ENCODE results near the gene ITGA3. TPM values are rescaled to one million over a fixed set of nuclear protein-coding genes. Genes with fewer than 3 reads are reported as not detected.

ITGA3 gene
- total RNA-seq, 1 experiment from 2014 or later, result 2.9 TPM

DNA sequence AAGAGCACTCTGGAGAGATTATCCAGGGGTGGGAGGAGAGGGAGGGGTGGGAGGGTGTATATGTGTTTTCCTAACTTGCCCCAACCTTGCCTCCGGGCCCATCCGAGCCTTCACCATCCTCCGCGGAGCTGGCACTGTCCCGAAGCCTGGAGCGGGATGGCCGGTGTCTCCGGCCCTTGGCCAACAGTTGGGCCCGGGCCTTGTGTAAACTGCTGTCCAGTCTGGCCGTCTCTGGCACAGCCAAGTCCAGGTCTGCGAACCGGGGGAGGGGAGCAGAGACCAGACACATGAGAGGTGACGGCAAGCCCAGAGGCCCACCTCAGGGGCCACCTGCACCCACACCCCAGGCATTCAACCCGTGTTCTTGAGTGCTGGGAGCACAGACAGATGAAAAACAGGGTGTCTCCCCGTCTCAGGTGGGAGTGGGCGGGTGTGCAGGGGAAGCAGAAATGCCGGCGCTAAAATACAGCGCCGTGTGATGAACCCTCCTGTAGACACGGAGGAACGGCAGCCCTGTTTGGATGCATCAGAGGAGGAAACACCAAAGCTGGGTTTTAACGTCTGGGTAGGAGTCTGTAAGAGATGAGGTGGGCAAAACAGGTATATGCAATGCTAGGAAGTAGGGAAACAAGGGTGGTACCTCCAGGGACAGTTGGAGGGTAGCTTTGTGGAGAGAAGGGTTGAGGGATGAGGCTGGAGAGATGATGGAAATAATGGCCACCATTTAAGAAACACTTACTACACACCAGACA is 62.3 kb downstream of the ITGA3 start:
- Histone ChIP-seq H3K4me3 (no peak overlapping the region), H3K4me1 (peaks cover 3% of the 10 kb centered on the region; the same call in 1 of the 2 replicates), H3K27ac (no peak overlapping the region), H3K36me3 (no peaks in the 10 kb centered on the region), H3K27me3 (no peaks in the 10 kb centered on the region), H3K9me3 (replicated peaks) (no peaks in the 10 kb centered on the region)
- no peak for DNase-seq

DNA sequence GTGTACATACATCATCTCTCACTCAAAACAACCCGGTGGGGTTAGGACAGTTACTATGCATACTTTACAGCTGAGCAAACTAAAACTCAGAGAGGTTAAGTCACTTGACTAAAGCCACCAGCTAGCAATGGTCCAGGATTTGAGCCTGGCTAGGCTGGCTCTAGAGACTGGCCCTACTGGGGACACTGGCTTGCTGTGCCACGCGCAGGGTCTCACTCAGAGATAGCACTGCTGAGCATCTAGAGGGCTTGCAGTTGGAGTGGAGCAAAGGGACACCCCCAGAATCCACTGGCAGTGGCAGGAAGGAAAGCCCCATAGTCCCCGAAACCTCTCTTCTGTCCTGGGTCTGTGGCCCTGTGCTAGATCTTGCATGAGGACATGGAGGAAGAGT is 62.9 kb downstream of the ITGA3 start:
- no peak for DNase-seq
- Histone ChIP-seq H3K27ac (no peak overlapping the region), H3K36me3 (no peaks in the 10 kb centered on the region), H3K4me3 (no peak overlapping the region), H3K9me3 (replicated peaks) (no peaks in the 10 kb centered on the region), H3K27me3 (no peaks in the 10 kb centered on the region), H3K4me1 (peaks cover 8% of the 10 kb centered on the region; the same call in 1 of the 2 replicates)

GRCh38 chr17:50120475-50121253 is 64.8 kb downstream of the ITGA3 start:
- Histone ChIP-seq H3K4me3 (no peak overlapping the region), H3K27ac (no peak overlapping the region), H3K4me1 (peaks cover 8% of the 10 kb centered on the region; the same call in 1 of the 2 replicates), H3K9me3 (replicated peaks) (no peaks in the 10 kb centered on the region), H3K36me3 (no peaks in the 10 kb centered on the region), H3K27me3 (no peaks in the 10 kb centered on the region)
- no peak for DNase-seq

DNA sequence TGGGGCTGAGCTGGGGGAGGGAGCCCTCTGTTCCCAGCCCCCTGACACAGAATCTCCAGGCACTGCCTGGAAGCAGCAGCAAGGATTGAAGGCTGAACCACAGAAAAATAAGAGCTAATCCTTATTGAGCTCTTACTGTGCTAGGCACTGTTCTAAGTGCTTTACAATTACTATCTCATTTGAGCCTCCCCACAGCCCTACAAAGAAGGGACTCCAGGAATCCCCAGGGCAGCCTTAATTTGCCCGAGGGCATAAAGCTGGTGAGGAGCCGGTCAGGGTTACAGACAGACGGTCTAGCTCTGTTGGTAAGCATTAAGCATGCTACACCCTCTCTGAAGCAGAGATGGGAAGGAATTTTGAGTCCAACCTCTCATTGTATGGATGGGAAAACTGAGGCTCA is 67.0 kb downstream of the ITGA3 start:
- Histone ChIP-seq H3K4me1 (peaks cover 12% of the 10 kb centered on the region; the same call in 1 of the 2 replicates), H3K27ac (no peak overlapping the region), H3K4me3 (no peak overlapping the region)

DNA sequence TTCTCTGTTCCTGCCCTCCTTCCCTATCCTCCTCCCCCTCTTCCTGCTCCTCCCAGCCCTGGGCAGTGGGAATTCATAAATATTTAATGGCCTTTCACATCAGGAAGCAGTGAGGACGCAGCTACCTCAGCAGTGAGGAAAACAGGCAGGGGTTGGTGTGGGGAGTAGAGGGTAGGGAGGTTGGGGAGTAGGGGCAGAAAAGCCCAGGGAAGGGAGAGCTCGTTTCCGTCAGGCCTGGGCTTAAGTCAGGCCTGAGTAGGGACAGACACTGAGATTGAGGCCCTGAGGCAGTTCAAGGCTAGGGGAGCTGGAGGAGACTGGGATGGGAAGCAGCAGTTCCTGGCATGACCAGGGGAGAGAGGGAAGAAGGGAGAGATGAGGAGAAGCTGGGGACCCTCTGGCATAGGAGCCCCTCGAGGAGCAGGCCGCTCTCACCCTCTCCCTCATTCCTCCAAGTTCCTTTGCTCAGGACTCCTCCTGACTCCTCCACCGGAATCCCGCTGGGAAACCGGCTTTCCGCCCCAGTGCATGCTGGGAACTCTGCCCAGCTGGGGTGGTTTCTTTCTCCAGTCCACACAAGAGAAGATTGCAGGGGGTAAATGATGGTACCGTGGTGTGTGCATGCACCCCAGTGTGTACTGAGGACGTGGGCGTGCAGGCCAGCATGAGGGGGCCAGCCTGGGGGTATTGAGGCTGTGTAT is 67.9 kb downstream of the ITGA3 start:
- H3K4me1 ChIP-seq, result peaks cover 12% of the 10 kb centered on the region; the same call in 1 of the 2 replicates
- no peaks in the 10 kb centered on the region for H3K27me3 ChIP-seq
- peak overlapping the region; percentile 22; the same call in 1 of the 2 replicates for H3K27ac ChIP-seq
- no peaks in the 10 kb centered on the region for H3K36me3 ChIP-seq
- peak overlapping the region; percentile 29 for H3K4me3 ChIP-seq
- DNase-seq, result peak; percentile 54 to 75
- no peaks in the 10 kb centered on the region for H3K9me3 ChIP-seq (replicated peaks)

More for the DNA sequence above, 67.0 kb downstream of the ITGA3 start:
- peak in 1 of 2 experiments; percentile 38 for DNase-seq
- no peaks in the 10 kb centered on the region for H3K9me3 ChIP-seq (replicated peaks)
- no peaks in the 10 kb centered on the region for H3K36me3 ChIP-seq
- H3K27me3 ChIP-seq, result no peaks in the 10 kb centered on the region

DNA sequence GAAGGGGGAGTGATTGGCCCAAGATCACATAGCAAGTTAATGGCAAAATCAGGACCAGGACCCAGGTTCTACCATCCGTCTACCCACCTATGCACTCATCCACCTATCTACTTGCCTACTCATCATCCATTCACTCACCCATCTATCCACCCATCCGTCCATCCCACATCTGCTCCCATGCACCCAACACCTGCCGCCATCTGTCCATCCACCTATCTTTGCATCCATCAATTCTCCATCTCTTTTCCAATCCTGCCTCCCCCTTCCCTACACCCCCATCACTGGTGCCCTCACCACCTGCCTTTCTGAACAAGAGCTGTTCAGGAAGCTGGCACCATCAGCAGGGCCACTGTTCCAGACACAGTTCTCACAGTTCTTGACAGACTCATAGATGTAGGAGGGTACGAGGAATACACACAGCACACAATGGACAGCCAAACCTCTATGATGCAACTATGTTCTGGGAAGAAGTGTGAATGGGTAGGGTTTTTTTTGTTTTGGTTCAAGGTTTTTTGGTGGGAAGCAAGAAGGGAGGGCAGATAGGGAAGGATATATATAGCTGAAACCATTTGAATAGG is 69.6 kb downstream of the ITGA3 start:
- H3K9me3 ChIP-seq (replicated peaks), result no peaks in the 10 kb centered on the region
- peaks cover 12% of the 10 kb centered on the region; the same call in 1 of the 2 replicates for H3K4me1 ChIP-seq
- no peaks in the 10 kb centered on the region for H3K36me3 ChIP-seq
- DNase-seq, result no peak
- H3K27me3 ChIP-seq, result no peaks in the 10 kb centered on the region
- no peak overlapping the region for H3K4me3 ChIP-seq
- no peak overlapping the region for H3K27ac ChIP-seq

GRCh38 chr17:50127697-50128361 is 71.9 kb downstream of the ITGA3 start:
- DNase-seq, result no peak
- no peak overlapping the region for H3K4me3 ChIP-seq
- no peaks in the 10 kb centered on the region for H3K27me3 ChIP-seq
- no peak overlapping the region for H3K27ac ChIP-seq
- H3K36me3 ChIP-seq, result no peaks in the 10 kb centered on the region
- peaks cover 12% of the 10 kb centered on the region; the same call in 1 of the 2 replicates for H3K4me1 ChIP-seq
- H3K9me3 ChIP-seq (replicated peaks), result no peaks in the 10 kb centered on the region

GRCh38 chr17:50128441-50129352 is 72.8 kb downstream of the ITGA3 start:
- H3K36me3 ChIP-seq, result no peaks in the 10 kb centered on the region
- peak overlapping the region; percentile 53 for H3K4me3 ChIP-seq
- no peak for DNase-seq
- no peaks in the 10 kb centered on the region for H3K9me3 ChIP-seq (replicated peaks)
- H3K27me3 ChIP-seq, result no peaks in the 10 kb centered on the region
- peaks cover 4% of the 10 kb centered on the region; the same call in 1 of the 2 replicates for H3K4me1 ChIP-seq
- no peak overlapping the region for H3K27ac ChIP-seq

DNA sequence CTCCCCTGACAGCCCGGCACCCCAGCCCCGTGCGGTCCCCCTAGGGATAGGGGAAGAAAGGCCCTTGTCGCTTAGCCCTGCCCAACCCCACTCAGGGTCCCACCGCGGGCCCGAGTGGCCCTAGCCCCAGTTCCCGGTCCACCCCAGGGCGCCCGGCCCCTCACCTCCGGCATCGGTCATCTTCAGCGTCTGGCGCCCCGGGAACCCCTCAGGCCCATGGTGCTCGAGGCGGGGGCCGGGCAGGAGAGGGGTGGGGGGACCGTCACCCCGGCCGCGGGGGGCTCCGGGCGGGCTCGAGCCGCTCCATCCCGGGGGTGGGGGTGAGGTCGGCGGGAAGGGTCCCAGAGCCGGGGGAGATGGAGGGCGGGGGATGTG is 73.4 kb downstream of the ITGA3 start:
- no peak overlapping the region for H3K27ac ChIP-seq
- no peak for DNase-seq
- H3K36me3 ChIP-seq, result no peaks in the 10 kb centered on the region; the same call in 1 of the 2 replicates
- peak overlapping the region; percentile 53 for H3K4me3 ChIP-seq
- H3K9me3 ChIP-seq (replicated peaks), result no peaks in the 10 kb centered on the region
- 0 out of 2 replicates have a peak, but pooled peaks cover 4% of the 10 kb centered on the region for H3K4me1 ChIP-seq
- no peaks in the 10 kb centered on the region for H3K27me3 ChIP-seq

DNA sequence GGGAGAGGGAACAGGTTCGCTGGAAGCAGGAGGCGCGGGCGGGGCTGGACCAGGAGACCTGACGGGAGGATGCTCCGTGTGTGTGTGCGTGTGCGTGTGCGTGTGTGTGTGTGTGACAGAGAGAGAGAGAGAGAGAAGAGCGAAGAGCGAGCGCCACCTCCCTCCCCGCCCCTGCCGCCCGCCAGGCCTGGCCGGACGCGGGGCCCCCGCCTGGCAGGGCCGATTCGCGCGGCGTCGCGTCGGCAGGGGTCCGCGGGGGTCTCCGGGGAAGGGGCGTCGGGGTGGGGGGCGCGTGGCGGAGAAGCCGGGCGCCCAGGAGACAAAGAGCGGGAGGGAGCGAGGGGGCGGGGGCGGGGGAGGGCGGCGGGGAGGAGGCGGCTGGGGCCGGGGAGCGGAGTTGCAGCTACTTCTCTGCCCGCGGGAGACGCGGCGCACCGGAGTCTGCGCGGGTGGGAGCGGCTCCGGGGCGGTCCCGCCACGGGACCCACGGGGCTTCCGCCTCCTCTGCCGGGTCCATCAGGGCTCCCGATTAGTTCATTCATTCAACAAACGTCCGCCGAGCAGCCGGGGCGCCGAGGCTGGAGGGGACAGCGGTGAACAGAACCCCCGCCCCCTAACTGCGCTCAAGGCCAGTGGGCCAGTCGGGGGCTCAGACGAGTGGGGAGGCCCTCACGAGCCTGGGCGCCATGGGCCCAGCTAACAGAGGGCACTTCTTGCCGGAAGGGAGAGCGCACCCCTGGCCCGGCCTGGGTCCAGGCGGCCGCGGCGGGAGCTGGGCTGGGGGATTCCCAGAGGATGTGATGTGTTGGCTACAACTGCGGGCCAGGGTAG is 74.0 kb downstream of the ITGA3 start, which contains the start of gene SAMD14:
SAMD14 (minus strand) TSS at position 433 of the 831 bp plus-strand sequence. CDS start 5,201 bp downstream, outside the sequence.
- peaks cover 4% of the 10 kb centered on the region; the same call in 1 of the 2 replicates for H3K36me3 ChIP-seq
- no peak for DNase-seq
- no peak within 1 kb of the TSS for H3K27ac ChIP-seq
- H3K4me3 ChIP-seq, result peak within 1 kb of the TSS; percentile 53
- no peaks in the 10 kb centered on the region for H3K9me3 ChIP-seq (replicated peaks)
- 0 out of 2 replicates have a peak, but pooled peaks cover 4% of the 10 kb centered on the region for H3K4me1 ChIP-seq
- no peaks in the 10 kb centered on the region for H3K27me3 ChIP-seq

DNA sequence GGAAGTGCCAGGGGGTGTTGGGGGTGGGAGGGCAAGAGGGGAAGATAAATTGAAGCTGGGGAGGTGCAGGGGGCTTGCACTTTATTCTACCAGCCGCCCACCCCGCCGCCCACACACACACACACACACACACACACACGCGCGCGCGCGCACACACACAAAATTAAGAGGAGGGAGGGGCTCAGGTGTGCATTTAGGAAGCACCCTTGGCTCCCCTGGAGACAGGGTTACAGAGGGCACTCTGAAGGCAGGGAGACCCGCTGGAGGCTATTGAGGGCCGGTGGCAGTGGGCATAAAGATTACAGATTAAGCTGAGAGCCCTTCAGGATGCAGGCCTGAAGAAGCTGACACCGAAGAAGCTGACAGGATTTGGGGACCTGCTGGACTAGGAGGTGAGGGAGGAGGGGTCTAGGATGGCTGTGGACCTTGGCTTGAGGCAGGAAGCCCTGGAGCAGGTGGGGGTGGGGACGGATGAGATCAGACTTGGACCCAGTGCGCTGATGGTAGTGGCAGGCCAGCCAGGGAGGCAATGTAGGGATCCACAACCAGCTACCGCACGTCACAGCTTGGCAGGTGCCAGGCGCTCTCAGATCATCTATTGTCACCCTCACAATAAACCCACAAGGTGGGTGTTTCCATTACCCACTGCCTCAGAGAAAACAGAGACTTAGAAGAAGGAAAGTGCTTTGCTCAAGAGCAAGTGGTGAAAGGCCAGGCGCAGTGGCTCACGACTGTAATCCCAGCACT is 74.8 kb downstream of the ITGA3 start:
- DNase-seq, result no peak
- Histone ChIP-seq H3K27ac (no peak overlapping the region), H3K27me3 (no peaks in the 10 kb centered on the region), H3K9me3 (replicated peaks) (no peaks in the 10 kb centered on the region), H3K4me1 (0 out of 2 replicates have a peak, but pooled peaks cover 4% of the 10 kb centered on the region), H3K36me3 (peaks cover 9% of the 10 kb centered on the region; the same call in 1 of the 2 replicates), H3K4me3 (no peak overlapping the region)
